Eye (tissue), 1 donor: ENCODE data around the gene ATG12.
"Not testable (repeated sequence)": the region's sequence is repeated elsewhere in the genome, so short reads cannot be mapped to it uniquely, and the experiment has no call there.

Experiments
- DNase-seq: peaks from one replicate; pipeline ENCODE4 v3.0.0-alpha.2; 2015

Gene ATG12

DNA sequence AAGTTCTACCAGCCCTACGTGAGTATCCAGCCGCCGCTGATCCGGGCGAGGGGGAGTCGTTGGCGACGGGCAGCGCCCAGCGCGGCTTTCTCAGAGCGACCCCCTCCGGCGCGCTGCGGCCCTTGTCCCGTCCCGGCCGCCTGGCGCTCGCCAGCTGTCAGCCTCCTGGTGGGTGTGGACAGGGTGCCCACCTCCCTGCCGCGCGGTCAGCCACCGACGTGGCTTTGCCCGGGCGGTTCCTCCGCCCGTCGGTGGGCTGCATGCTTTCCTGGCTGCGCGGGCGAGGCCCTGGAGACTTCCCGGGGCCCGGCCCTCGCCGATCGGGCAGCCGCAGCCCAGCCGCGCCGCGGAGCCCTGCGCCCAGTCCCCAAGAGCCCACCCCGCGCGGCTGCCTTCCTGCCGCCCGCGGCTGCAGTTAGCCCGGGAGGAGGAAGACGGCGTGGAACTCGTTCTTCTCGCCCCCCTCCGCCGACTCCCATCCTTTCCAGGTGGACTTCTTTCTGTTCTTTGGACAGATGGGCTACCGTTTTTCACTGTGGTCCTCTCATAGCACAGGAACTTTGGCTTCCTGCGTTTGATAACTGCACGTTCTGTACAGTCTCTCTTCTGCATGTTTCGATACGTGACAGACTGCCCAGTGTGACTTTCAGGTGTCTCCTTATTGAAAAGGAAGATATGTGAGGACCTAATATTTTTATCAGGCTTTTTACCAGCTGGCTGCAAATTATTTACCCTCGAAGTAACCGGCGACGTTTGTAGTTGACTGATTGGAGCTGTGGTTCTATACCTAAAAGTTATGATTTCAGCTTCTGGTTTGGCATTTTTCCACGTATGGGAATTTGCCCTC, 947 bp upstream of the ATG12 start:
- no peak for DNase-seq

DNA sequence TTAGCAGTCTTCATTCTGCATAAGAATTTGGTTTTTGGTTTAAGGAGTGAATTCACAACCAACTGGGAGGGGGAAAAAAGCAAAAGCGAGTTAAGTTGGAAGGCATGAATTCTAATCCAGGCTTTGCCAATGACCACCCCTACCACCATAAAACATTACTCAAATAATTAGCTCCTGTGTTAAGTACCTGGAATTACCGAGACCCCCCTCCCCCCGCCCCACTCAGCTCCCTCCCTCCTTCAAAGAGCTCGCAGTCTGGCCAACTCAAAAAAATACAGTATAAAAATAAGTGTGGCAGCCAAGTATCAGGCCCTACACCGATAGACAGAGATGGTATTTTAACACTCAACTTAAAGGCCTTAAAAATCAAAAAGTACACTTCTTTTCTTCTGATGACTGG, 492 bp downstream of the ATG12 start:
- DNase-seq, result no peak

DNA sequence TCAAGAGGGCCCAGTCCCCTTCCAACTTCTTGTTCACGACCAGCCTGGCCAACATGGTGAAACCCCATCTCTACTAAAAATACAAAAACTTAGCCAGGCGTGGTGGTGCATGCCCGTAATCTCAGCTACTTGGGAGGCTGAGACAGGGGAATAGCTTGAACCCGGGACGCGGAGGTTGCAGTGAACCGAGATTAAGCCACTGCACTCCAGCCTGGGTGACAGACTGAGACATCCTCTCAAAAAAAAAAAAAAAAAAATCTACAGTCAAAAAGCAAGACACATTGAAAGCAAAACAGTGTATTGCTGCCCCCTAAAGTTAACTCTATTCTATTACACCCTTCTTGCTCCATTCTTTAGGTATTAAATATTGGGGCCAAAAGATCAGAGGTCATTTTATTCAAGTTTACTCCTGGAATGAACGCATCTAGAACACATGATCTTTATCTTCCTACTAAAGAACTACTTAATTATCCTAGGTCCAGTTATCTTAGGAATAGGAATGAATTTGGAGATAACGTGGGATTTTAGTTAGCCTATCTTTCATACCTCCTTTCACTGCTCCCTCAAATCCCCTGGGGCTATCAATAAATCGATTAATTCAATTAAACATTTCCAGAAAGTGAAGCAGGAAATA, 2.4 kb downstream of the ATG12 start:
- DNase-seq, result peak; percentile 76

DNA sequence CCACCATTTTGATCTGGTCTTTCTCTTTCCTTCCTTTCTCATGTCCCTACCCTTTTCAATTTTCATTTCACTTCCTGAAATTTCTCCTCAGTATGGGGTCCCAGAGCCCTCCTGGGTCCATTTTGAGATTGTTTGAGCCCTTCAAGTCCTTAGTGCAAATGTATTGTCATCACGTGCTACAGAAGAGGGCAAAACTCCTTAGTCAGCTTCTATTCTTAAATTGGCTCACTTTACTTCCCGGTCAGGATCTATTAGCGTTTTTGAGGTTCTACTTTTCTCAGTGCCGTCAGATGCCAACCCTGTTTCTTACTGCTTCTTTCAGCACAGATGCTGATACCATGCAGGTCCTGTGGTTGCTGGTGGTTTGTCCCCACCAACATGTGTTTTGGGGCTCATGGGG, 5.9 kb downstream of the ATG12 start:
- no peak for DNase-seq

DNA sequence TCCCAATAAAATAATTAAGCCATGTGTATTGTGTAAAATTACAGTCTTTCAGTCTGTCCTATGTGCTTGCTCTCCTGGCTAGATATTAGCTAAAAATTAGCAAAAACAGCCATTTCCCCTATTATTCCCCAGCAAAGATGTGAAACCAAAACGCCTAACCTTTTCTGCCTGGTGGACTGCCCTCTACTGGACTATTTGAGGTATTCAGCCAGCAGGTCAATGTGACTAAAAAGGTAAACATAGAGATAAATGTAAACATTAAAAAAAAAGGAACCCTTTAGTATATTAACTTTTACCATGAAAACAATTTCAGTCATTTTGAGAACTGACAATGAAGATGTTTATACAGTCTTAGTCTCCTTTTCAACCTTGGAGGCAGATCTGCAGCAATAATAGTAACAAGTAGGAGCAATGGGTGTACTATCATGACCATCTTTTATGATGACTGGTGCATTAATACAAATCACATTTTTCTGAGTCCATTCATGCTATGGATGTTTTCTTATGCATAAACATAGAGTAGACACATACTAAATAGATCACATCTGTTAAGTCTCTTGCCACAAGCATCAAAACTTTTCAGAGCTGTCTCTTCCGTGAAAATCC, 10.1 kb downstream of the ATG12 start:
- DNase-seq, result peak; percentile 71

DNA sequence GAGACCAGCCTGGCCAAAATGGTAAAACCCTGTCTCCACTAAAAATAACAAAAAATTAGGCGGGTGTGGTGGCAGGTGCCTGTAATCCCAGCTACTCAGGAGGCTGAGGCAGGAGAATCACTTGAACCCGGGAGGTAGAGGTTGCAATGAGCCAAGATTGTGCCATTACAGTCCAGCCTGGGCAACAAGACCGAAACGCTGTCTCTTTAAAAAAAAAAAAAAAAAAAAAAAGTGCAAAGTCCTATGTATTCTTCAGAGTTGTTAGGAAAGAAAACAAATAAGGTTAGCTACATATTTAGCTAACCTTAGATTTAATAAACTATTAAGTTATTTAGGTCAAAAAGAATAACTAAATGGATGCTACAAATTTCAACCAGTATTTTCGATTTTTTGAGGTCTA, 11.5 kb downstream of the ATG12 start:
- no peak for DNase-seq

DNA sequence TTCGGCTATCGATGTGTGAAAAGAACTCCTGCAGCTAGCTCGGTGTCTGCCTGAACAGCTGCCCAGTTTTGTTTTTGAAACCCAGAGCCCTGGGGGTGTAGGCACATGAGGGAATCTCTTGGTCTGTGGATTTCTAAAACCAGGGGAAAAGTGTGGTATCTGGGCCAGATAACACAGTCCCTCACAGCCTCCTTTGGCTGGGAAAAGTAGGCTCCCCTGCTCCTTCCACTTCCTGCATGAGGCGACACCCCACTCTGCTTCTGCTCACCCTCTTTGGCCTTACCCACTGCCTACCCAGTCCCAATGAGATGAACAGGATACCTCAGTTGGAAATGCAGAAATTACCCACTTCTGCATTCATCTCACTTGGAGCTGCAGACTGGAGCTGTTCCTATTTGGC, 15.4 kb downstream of the ATG12 start:
- DNase-seq, result no peak

DNA sequence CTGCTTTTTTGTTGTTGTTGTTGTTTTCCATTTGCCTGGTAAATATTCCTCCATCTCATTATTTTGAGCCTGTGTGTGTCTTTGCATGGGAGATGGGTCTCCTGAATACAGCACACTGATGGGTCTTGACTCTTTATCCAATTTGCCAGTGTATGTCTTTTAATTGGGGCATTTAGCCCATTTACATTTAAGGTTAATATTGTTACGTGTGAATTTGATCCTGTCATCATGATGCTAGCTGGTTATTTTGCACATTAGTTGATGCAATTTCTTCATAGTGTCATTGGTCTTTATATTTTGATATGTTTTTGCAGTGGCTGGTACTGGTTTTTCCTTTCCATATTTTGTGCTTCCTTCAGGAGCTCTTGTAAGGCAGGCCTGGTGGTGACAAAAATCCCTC, 16.4 kb downstream of the ATG12 start:
- not testable (repeated sequence) for DNase-seq

DNA sequence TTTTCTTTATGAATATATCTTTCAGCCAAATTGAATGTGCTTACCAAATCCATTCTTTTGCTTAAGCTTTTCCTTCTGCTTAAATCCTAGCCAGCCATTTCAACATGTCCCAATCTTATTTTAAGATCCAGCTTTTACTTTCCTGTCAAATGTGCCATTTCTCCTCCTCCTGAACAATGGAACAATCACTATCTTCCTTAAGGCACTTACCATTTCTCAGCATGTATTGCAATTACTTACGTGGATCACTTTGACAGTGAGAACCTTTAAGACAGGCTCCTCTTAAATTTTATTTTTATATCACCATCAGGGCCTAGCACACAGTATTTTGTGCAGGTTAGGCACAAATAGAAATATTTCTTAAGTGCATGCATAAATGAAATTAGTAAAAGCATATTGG, 20.5 kb downstream of the ATG12 start:
- no peak for DNase-seq

DNA sequence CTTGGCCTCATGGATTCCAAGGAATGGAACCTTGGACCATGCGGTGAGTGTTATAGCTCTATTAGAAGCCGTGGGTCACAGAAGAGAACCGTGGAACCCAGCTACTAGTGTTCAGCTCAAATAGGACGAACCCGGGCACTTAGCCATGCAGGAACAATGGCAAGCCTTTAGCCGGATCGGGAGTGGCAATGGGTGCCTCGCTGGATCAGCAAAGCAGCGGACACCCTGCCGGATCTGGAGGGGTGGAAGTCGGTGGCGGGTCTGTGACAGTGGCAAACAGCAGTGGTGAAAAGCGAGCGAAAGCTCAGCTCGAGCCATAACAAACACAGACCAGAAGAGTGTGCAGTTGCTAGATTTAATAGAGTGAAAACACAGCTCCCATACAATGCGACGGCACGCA, 22.5 kb downstream of the ATG12 start:
- DNase-seq, result no peak

DNA sequence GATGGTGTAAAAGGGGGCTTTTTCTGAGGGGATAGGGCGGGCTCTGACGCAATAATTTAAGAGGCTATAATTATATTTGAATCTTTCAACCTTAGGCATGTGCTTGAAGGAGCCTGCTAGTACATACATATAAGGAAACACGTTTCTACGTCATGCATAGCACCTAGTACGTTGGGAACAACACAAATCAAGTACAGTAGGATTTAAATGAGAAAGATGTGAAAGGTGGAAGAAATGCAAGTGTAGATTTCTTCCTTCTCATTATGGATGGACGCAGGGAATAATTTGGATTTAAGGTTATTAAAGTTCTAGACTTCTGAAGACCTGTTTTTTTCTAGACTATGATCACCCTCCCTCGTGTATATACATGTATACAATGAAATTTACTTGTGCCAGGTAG, 24.0 kb downstream of the ATG12 start:
- DNase-seq, result peak; percentile 52

DNA sequence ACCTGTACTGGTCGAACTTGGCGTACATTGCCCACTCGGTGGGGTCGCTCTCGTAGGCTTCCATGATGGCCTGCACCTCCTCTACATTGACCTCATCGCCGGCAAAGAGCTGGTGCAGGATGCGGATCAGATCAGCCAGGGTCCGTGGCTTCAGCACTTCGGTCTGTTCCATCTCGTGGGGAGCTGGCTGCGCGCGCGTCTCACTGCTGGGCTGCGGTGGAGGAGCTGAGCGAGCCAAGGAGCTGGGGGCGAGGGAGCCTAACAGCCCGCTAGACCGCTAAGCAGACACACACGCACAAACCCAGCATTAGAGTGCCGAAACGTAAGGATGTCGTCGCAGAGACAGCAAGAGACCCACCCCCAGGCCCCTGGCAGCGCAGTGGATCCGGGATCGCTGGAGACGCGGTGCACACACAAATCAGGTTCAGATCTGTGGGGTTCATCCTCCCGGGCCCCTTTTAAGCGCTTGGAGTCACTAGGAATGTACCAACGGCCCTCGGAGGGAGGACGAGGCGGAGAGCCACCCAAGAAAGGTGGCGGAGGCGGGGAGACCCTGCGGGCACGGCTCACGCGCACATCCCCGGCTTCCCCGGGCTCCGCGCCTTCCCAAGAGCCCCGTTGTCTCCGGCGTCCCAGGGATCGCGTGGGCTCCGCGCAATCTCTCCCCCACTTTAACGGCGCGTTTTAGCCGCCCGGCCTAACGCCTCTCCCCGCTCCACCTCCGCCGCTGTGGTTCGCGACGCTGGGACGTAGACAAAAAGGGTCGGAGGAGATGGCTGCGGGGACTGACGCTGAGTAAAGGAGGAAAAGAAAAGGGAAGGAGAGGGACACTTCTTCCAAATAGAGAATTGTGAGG, 24.9 kb downstream of the ATG12 start, which contains the start of gene CDO1:
TSS of gene CDO1 (minus strand) at position 434 of the 856 bp plus-strand sequence. CDS start at position 172, 262 bp downstream.
- peak; percentile 95 for DNase-seq

DNA sequence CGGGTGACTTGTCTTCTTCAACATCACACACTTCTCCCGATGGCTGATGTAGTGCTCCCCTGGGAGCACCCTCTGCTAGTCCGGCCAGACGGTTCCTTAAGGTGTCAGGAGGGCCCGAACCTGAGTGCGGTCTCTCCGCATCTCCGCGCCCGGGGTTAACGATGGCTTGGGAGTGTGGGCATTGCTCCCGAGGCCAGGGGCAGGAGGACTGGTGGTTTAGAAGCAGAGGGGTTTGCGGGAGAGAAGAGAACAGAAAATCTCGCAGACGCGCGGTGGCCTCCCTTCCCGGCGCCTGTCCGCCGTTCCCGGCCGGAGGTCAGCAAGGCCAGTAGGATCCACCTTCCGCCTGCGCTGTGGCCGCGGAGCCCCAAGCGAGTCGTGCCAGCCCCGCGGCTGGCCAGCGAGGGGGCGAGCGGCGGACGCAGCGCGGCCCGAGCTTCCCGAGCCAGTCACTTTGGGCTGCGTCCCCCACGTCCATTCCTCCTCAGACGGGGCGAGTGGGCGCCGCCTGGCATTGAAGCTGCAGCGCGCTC, 25.6 kb downstream of the ATG12 start:
- peak; percentile 82 for DNase-seq

DNA sequence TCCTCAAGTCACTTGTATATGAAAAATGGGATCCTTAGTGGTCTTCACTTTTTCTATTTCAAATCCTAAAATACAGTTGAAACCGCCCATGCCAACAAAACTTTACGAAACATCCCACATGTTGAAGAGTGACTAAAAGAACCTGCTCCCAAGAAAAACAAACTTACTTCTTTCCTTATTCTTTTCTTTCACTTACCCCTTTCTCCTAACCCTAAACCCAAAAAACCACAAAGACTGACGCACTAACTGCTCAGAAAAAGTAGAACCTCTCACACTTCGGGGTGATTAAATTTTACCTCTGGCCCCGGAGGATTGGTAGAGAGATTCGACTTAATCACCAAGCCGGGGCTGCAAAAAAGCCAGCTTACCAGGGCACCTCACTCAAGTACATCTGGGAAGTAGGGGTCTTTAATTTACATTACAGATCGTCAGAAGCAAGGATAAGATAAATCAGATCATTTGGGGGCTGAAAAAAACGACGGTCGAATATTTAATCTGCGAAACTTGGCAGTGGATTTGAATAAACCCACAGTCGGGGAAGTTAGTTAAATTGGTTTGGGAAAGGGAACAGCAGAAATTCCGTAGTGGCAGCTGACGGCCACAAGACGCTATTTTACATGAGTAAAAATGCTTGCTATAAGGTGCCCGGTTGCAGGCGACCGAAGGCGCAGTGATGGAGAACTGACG, 26.2 kb downstream of the ATG12 start:
- no peak for DNase-seq

DNA sequence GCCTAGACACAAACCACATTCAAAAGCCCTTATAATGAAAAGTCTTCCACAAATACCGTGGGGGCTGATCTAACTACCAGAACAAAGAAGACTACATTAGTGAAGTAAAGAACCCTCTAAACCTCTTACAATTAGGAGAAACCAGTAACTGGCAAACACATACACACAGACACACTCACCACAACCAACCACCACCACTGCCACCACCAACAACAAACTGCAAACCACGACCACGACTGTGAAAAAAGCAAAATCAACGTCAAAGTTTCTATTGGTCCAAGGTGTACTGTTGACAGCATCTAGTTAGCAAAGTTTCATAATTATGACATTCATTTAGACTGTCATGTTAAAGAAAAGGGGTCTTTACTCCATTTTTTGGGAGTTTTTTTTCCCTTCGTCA, 27.6 kb downstream of the ATG12 start:
- DNase-seq, result no peak

DNA sequence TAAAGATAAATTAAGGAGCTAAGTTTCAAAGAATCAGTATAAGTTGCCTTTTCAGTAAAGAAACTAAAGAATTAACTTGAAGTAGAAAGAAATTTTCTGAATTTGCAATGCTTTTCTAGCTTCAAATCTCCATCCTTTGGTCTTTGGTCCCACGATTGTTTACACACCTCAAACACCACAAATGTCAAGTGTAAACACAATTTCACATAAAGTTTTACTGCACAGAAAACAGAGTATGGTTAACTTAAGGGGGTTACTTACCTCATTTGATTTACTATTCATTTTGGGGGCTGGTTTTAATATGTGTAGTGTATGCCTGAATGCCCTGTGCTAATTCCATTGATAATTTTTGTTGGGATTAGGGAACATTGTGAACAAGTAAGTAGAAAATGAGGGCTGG, 29.0 kb downstream of the ATG12 start:
- no peak for DNase-seq

DNA sequence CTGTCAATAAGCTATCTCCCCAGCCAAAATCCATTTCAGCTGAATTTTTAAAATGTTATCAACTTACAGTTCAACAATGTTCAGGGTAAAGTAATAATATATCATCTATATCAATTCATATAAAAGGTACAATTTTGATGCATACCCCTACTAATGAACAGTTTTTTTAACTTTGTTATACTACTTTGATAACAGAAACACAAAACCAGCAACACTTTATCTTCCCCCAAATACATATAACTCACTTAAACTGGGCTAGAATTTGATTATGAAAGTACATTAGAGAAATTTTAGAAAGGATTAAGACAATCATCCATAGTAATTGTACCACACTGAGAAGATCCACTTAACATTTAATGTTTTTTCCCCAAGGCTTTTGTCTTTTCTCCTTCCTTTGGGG, 30.0 kb downstream of the ATG12 start:
- no peak for DNase-seq

DNA sequence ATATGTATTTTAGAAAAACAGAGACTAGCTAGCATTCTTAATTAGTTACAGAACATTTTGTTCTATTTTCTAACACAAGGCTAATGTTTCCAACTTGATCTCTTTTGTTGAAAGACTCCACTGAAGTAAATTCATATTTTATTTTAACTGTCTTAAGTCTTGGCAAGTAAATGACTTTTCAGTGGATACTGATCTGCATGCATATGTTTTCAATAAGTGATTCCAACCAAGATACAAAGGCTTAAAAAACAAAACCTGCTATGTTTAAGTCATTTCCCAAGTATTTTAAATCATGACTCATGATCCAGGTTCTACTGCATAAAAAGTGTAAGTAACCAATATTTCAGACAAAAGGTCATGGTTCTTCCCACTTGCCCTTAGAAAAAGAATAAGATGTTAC, 30.6 kb downstream of the ATG12 start:
- peak; percentile 36 for DNase-seq

DNA sequence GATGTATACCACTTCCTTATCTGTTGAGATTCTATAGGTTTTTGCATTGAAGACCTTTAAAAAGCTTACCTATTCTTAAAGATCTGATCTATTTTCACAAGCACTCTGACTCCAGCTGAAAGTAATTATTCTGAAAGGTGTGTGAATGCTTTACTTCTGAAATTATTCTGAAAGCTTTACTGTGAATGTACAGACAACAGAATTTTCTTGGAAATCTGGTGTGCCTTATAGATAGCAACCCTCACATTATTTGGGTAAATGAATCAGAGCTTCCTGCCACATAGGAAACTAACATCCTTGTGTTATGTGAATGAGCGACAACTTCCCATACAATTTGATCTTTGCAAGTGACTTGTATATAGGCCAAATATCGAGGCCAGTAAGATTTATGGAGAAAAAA, 31.4 kb downstream of the ATG12 start:
- no peak for DNase-seq

DNA sequence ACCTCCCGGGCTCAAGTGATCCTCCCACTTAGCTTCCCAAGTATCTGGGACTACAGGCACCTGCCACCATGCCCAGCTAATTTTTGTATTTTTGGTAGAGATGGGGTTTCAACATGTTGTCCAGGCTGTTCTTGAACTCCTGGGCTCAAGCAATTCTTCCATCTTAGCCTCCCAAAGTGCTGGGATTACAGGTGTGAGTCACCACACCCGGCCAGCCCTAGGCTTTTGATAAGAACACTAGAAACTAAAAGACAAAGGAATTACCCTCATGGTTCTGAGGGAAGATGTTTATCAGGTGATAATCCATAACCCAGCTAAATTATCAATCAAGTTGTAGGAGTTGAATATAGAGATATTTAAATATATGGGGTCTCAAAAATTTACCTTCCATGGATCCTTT, 33.3 kb downstream of the ATG12 start:
- not testable (repeated sequence) for DNase-seq

DNA sequence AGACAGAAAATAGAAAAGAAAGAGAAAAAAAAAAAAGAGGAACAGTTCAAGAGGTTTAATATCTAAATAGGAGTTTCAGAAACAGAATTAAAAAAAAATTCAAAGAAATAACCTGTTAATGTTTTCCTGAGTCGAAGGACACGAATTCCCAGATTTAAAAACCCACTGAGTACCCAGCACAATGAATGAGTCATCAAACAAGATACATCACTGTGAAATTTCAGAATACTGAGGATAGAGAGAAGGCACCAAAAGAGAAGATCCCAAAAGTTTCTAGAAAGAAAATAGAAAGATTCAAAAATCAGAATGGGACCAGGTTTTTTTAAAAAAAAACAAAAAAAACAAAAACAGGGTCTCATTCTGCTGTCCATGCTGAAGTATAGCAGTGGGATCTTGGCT, 33.7 kb downstream of the ATG12 start:
- no peak for DNase-seq

DNA sequence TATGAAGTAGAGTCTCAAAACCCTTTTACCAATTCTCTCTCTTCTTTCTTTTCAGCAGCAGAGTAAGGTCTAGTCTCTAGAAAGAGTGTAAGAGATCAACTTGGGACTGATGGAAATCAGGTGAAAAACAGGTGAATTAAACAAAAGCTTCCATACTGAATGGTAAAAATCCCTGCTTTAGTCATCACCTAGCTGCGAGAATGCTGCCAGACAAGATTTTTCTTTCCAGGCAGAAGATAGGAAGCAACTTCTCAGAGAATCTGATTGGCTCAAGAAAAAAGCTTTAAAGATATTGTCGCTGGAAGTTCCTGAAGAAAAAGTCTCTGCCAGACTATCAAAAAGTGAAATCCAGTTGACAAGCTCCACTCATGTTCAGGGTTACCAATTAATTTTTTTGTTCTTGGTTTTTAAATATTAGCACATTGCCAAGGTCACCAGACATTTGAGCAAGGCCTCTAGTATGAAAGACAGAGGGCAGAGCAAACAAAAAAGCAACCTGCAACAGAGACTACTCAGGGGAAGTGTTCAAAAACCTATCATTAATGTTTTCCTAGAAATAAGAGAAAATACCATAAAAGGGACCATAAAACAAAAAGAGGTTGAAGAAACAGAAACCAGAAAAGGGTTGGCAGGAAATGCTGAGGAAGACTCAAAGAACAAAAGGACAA, 34.2 kb downstream of the ATG12 start:
- no peak for DNase-seq
